ENCODE data around the gene SERPINA1.

SERPINA1 gene

GRCh38 chr14:94332063-94332583 is 56.3 kb downstream of the SERPINA1 start:
- Histone ChIP-seq H3K4me2 (no peak overlapping the region), H3K27me3 (ENCODE audit: insufficient read depth, low read depth) (no peaks in the 10 kb centered on the region), H3K4me1 (ENCODE audit: low read depth, poor library complexity, severe bottlenecking) (peaks cover 2% of the 10 kb centered on the region), H3K9ac (no peak overlapping the region), H2AFZ (ENCODE audit: low read depth) (no peak overlapping the region), H3K4me3 (IDR thresholded peaks at IDR 0.05; ENCODE audit: insufficient read depth, low read depth, low read length) (no peak overlapping the region), H3K27ac (no peak overlapping the region), H4K20me1 (ENCODE audit: insufficient read depth) (no peaks in the 10 kb centered on the region), H3K36me3 (ENCODE audit: insufficient read depth) (no peaks in the 10 kb centered on the region), H3K79me2 (ENCODE audit: insufficient read depth, low read depth) (no peaks in the 10 kb centered on the region)
- TF ChIP-seq CTCF (conservative IDR thresholded peaks at IDR 0.05; ENCODE audit: low read depth, low read length) = no peak

- Histone ChIP-seq H2AFZ (ENCODE audit: low read depth) (no peak overlapping the region), H3K79me2 (ENCODE audit: insufficient read depth, low read depth) (no peaks in the 10 kb centered on the region), H3K4me3 (IDR thresholded peaks at IDR 0.05; ENCODE audit: insufficient read depth, low read depth, low read length) (no peak overlapping the region), H3K27ac (no peak overlapping the region), H3K9ac (no peak overlapping the region), H3K36me3 (ENCODE audit: insufficient read depth) (no peaks in the 10 kb centered on the region), H3K27me3 (ENCODE audit: insufficient read depth, low read depth) (no peaks in the 10 kb centered on the region), H3K4me2 (no peak overlapping the region), H3K4me1 (ENCODE audit: low read depth, poor library complexity, severe bottlenecking) (no peaks in the 10 kb centered on the region), H4K20me1 (ENCODE audit: insufficient read depth) (no peaks in the 10 kb centered on the region)
- no peak for TF ChIP-seq CTCF (conservative IDR thresholded peaks at IDR 0.05; ENCODE audit: low read depth, low read length)
Observed at GRCh38 chr14:94331462-94331861, 56.9 kb downstream of the SERPINA1 start.

GRCh38 chr14:94330857-94331256 is 57.5 kb downstream of the SERPINA1 start:
- no peaks in the 10 kb centered on the region for H3K79me2 ChIP-seq (ENCODE audit: insufficient read depth, low read depth)
- H3K36me3 ChIP-seq (ENCODE audit: insufficient read depth) = no peaks in the 10 kb centered on the region
- no peak overlapping the region for H2AFZ ChIP-seq (ENCODE audit: low read depth)
- no peak overlapping the region for H3K9ac ChIP-seq
- no peak overlapping the region for H3K27ac ChIP-seq
- H3K4me1 ChIP-seq (ENCODE audit: low read depth, poor library complexity, severe bottlenecking) = no peaks in the 10 kb centered on the region
- TF ChIP-seq CTCF (conservative IDR thresholded peaks at IDR 0.05; ENCODE audit: low read depth, low read length) = no peak
- no peaks in the 10 kb centered on the region for H4K20me1 ChIP-seq (ENCODE audit: insufficient read depth)
- H3K4me3 ChIP-seq (IDR thresholded peaks at IDR 0.05; ENCODE audit: insufficient read depth, low read depth, low read length) = no peak overlapping the region
- no peaks in the 10 kb centered on the region for H3K27me3 ChIP-seq (ENCODE audit: insufficient read depth, low read depth)
- H3K4me2 ChIP-seq = no peak overlapping the region

- no peaks in the 10 kb centered on the region for H4K20me1 ChIP-seq (ENCODE audit: insufficient read depth)
Observed at GRCh38 chr14:94330432-94330831, 58.0 kb downstream of the SERPINA1 start.

More at GRCh38 chr14:94330432-94330831, 58.0 kb downstream of the SERPINA1 start:
- H3K27me3 ChIP-seq (ENCODE audit: insufficient read depth, low read depth) = no peaks in the 10 kb centered on the region
- H3K79me2 ChIP-seq (ENCODE audit: insufficient read depth, low read depth) = no peaks in the 10 kb centered on the region
- no peak for TF ChIP-seq CTCF (conservative IDR thresholded peaks at IDR 0.05; ENCODE audit: low read depth, low read length)
- no peak overlapping the region for H3K27ac ChIP-seq
- no peak overlapping the region for H3K4me3 ChIP-seq (IDR thresholded peaks at IDR 0.05; ENCODE audit: insufficient read depth, low read depth, low read length)
- H3K9ac ChIP-seq = no peak overlapping the region
- no peaks in the 10 kb centered on the region for H3K4me1 ChIP-seq (ENCODE audit: low read depth, poor library complexity, severe bottlenecking)
- H3K4me2 ChIP-seq = no peak overlapping the region
- no peak overlapping the region for H2AFZ ChIP-seq (ENCODE audit: low read depth)
- no peaks in the 10 kb centered on the region for H3K36me3 ChIP-seq (ENCODE audit: insufficient read depth)
